Measurements from ENCODE around the gene TRIM71.

DNA sequence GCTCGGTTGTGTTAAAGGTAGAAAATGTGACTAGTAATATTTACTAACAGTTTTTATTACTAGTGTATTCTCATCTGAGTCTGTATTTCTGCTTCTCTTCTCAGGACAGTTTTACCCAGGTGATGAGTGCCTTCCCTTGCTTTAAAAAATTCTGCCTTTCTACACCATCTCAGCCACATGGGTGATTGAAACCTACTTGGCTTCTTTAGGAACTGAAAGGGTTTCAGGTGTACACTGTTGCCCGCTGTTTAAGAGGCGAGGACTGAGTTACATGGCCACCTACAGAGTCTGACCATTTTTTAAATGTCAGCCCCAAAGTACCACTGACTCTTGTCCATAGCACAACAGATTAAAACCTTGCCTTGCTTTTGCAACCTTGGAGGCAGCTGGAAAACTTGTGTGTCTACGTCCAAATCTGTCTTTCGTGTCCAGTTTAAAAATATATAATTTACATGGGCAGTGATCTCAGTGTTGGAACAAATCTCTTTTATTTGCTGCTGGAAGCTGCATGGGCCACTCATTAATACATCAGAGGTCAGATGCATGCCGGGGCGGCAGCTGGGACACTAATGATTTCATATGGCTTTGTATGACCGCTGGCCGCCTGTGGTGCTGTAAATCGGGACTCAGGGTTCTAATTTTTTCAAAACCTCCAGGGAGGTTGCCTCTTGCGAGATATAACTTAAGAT is 44.6 kb downstream of the TRIM71 start:
- TF ChIP-seq, protein P1, sequence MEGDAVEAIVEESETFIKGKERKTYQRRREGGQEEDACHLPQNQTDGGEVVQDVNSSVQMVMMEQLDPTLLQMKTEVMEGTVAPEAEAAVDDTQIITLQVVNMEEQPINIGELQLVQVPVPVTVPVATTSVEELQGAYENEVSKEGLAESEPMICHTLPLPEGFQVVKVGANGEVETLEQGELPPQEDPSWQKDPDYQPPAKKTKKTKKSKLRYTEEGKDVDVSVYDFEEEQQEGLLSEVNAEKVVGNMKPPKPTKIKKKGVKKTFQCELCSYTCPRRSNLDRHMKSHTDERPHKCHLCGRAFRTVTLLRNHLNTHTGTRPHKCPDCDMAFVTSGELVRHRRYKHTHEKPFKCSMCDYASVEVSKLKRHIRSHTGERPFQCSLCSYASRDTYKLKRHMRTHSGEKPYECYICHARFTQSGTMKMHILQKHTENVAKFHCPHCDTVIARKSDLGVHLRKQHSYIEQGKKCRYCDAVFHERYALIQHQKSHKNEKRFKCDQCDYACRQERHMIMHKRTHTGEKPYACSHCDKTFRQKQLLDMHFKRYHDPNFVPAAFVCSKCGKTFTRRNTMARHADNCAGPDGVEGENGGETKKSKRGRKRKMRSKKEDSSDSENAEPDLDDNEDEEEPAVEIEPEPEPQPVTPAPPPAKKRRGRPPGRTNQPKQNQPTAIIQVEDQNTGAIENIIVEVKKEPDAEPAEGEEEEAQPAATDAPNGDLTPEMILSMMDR (IDR thresholded peaks at IDR 0.05) = no peak
- TF ChIP-seq, protein P2, sequence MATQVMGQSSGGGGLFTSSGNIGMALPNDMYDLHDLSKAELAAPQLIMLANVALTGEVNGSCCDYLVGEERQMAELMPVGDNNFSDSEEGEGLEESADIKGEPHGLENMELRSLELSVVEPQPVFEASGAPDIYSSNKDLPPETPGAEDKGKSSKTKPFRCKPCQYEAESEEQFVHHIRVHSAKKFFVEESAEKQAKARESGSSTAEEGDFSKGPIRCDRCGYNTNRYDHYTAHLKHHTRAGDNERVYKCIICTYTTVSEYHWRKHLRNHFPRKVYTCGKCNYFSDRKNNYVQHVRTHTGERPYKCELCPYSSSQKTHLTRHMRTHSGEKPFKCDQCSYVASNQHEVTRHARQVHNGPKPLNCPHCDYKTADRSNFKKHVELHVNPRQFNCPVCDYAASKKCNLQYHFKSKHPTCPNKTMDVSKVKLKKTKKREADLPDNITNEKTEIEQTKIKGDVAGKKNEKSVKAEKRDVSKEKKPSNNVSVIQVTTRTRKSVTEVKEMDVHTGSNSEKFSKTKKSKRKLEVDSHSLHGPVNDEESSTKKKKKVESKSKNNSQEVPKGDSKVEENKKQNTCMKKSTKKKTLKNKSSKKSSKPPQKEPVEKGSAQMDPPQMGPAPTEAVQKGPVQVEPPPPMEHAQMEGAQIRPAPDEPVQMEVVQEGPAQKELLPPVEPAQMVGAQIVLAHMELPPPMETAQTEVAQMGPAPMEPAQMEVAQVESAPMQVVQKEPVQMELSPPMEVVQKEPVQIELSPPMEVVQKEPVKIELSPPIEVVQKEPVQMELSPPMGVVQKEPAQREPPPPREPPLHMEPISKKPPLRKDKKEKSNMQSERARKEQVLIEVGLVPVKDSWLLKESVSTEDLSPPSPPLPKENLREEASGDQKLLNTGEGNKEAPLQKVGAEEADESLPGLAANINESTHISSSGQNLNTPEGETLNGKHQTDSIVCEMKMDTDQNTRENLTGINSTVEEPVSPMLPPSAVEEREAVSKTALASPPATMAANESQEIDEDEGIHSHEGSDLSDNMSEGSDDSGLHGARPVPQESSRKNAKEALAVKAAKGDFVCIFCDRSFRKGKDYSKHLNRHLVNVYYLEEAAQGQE (IDR thresholded peaks at IDR 0.05; ENCODE audit: insufficient read depth in 1 of 2, low read depth in 2 of 2, low read length in 1 of 2) = no peak

Data from Panc1 (cell line).